Mammary epithelial cell (primary cell): ENCODE data around the gene LYSMD1.

Experiments used
- EZH2 ChIP-seq: IDR thresholded peaks from 2 replicates; pipeline ENCODE4 v1.6.1; 2012; ENCODE audit warnings: low read length, inconsistent platforms, borderline replicate concordance
- TF ChIP-seq, protein P1 (sequence below), 2 donors: IDR thresholded peaks in 1 of 2; conservative IDR thresholded peaks in 1 of 2; 2 replicates each; pipeline ENCODE4 v1.5.1; 2011 to 2012; ENCODE audit warnings: inconsistent platforms in 2 of 2, low read length in 2 of 2, mild to moderate bottlenecking in 2 of 2, control low read depth in 1 of 2, low read depth in 1 of 2; ENCODE audit not compliant: insufficient read depth in 1 of 2; ENCODE audit errors: extremely low read depth in 1 of 2

DNA sequence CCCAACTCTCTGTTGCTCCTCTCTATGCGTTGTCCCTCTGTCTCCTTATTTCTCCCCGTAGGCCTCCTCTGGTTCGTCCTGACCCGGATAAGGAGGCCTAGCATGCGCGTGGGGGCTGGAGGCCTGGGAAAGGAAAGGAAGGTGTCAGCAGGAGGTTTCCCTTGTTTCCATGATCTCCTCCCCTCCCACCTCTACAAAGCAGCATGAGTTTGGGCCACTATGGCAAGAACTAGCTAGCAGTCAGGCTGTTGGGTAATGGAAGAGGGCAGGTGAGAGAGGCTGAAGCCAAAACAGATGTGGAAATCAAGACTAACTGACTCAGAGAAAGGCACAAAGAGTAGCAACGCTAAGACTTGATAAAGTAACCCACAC lies 18.6 kb downstream of the LYSMD1 start:
- TF ChIP-seq, protein P1, sequence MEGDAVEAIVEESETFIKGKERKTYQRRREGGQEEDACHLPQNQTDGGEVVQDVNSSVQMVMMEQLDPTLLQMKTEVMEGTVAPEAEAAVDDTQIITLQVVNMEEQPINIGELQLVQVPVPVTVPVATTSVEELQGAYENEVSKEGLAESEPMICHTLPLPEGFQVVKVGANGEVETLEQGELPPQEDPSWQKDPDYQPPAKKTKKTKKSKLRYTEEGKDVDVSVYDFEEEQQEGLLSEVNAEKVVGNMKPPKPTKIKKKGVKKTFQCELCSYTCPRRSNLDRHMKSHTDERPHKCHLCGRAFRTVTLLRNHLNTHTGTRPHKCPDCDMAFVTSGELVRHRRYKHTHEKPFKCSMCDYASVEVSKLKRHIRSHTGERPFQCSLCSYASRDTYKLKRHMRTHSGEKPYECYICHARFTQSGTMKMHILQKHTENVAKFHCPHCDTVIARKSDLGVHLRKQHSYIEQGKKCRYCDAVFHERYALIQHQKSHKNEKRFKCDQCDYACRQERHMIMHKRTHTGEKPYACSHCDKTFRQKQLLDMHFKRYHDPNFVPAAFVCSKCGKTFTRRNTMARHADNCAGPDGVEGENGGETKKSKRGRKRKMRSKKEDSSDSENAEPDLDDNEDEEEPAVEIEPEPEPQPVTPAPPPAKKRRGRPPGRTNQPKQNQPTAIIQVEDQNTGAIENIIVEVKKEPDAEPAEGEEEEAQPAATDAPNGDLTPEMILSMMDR (conservative IDR thresholded peaks at IDR 0.05 in 1 of 2, IDR thresholded peaks at IDR 0.05 in 1 of 2; ENCODE audit: extremely low read depth in 1 of 2, insufficient read depth in 1 of 2, low read depth in 1 of 2, low read length in 2 of 2): no peak
- TF ChIP-seq EZH2: no peak
